CD4-positive, alpha-beta T cell (primary cell): ENCODE measurements around the gene SERPINB7. TPM values are rescaled to one million over a fixed set of nuclear protein-coding genes. Genes with fewer than 3 reads are reported as not detected.
A peak's percentile ranks its signal among the peaks of the same experiment; 100 is the strongest.

Experiments
- ATAC-seq: fragments of 200-7000 bp; cut with Tn5 transposase; one replicate; pipeline ENCODE4 v1.10.0; 2022; ENCODE audit warnings: mild to moderate bottlenecking; ENCODE audit not compliant: poor library complexity
- CTCF ChIA-PET: fragments of 350-600 bp; sonication (Branson Sonifier 250); formaldehyde crosslinking; loops from one replicate; lab custom pipeline; 2021; ENCODE audit warnings: antibody characterized with exemption, inconsistent platforms; lab: Charles Lee
- POLR2A ChIA-PET: fragments of 350-600 bp; sonication (Branson Sonifier 250); formaldehyde crosslinking; loops from one replicate; lab custom pipeline; 2021; ENCODE audit warnings: antibody characterized with exemption, inconsistent platforms; lab: Charles Lee
- DNase-seq, 14 experiments: peaks; one replicate each; pipeline ENCODE4 v3.0.0-alpha.2; 2013 to 2020; ENCODE audit warnings: mixed read lengths in 2 of 14
- H3K27ac ChIP-seq, 2 donors: one replicate each; pipeline versions ENCODE4 v1.5.1 to v1.7.0; 2013; ENCODE audit warnings: low read length in 2 of 2, low read depth in 1 of 2, mild to moderate bottlenecking in 1 of 2
- H3K27me3 ChIP-seq, 2 experiments: 1 replicate in 1 of 2; 2 replicates in 1 of 2; pipeline versions ENCODE4 v1.6.1 to v1.7.0; 2013; ENCODE audit warnings: low read length in 2 of 2, control low read depth in 1 of 2, mild to moderate bottlenecking in 1 of 2, moderate library complexity in 1 of 2; ENCODE audit not compliant: insufficient read depth in 2 of 2, control insufficient read depth in 1 of 2
- H3K36me3 ChIP-seq: one replicate; pipeline ENCODE4 v1.6.1; 2013; ENCODE audit warnings: low read length, control low read depth; ENCODE audit not compliant: insufficient read depth
- H3K4me1 ChIP-seq: one replicate; pipeline ENCODE4 v1.6.1; 2013; ENCODE audit warnings: low read length, control low read depth; ENCODE audit not compliant: insufficient read depth
- H3K4me3 ChIP-seq: one replicate; pipeline ENCODE4 v1.5.1; 2013; ENCODE audit warnings: mild to moderate bottlenecking, low read length, moderate library complexity
- H3K9me3 ChIP-seq, 2 experiments: 1 replicate in 1 of 2; 2 replicates in 1 of 2; pipeline versions ENCODE4 v1.6.1 to v1.7.0; 2013; ENCODE audit warnings: low read length in 2 of 2, mild to moderate bottlenecking in 2 of 2, control low read depth in 1 of 2, moderate library complexity in 1 of 2; ENCODE audit not compliant: control insufficient read depth in 1 of 2, insufficient read depth in 1 of 2
- H3K27ac Mint-ChIP-seq: one replicate; pipeline ENCODE4 v1.8.0; 2020; ENCODE audit warnings: mixed read lengths
- H3K27me3 Mint-ChIP-seq: one replicate; pipeline ENCODE4 v1.8.0; 2021; ENCODE audit warnings: mixed read lengths
- H3K36me3 Mint-ChIP-seq: one replicate; pipeline ENCODE4 v1.8.0; 2021; ENCODE audit warnings: low read depth, mixed read lengths
- H3K4me1 Mint-ChIP-seq: one replicate; pipeline ENCODE4 v1.8.0; 2021; ENCODE audit warnings: low read depth, mixed read lengths
- H3K4me3 Mint-ChIP-seq: one replicate; pipeline ENCODE4 v1.8.0; 2020; ENCODE audit warnings: mild to moderate bottlenecking, mixed read lengths
- H3K9me3 Mint-ChIP-seq: one replicate; pipeline ENCODE4 v1.8.0; 2020; ENCODE audit warnings: mixed read lengths
- intact Hi-C, 2 experiments: fragments of 100-400 bp; cut with DNase I in 1 of 2; cut with micrococcal nuclease in 1 of 2; formaldehyde crosslinking; loops; one replicate each; pipeline versions ENCODE4 v1.15.1 to v1.9.0; 2023 to 2025; cut with DNase I, micrococcal nuclease
- total RNA-seq, 174 experiments: library from RNA in 2 of 174; stranded (reverse) in 2 of 174; gene quantifications; one replicate each; pipeline ENCODE4 v1.2.3 and lab custom pipeline; 2021 to 2026
- TF ChIP-seq, protein P1 (sequence below): fragments of 200-600 bp; IDR thresholded peaks from one replicate; pipeline ENCODE4 v1.8.0; 2022; ENCODE audit warnings: antibody characterized with exemption, mild to moderate bottlenecking

SERPINB7 gene
- total RNA-seq, 2 experiments from 2014 or later = not detected

- POLR2A ChIA-PET = no interaction called here
- Mint-ChIP-seq H3K36me3 (no peaks in the 10 kb centered on the region), H3K27me3 (peaks cover 33% of the 10 kb centered on the region), H3K9me3 (no peaks in the 10 kb centered on the region), H3K4me1 (no peaks in the 10 kb centered on the region), H3K4me3 (no peak overlapping the region), H3K27ac (no peak overlapping the region)
- Histone ChIP-seq H3K4me1 (no peaks in the 10 kb centered on the region), H3K27ac (no peak overlapping the region), H3K9me3 (no peaks in the 10 kb centered on the region), H3K36me3 (no peaks in the 10 kb centered on the region), H3K4me3 (no peak overlapping the region), H3K27me3 (peaks cover 0 to 15% of the 10 kb centered on the region in 2 experiments)
- CTCF ChIA-PET = no interaction called here
- no peak for ATAC-seq
- intact Hi-C loops = no loop called here
- TF ChIP-seq, protein P1, sequence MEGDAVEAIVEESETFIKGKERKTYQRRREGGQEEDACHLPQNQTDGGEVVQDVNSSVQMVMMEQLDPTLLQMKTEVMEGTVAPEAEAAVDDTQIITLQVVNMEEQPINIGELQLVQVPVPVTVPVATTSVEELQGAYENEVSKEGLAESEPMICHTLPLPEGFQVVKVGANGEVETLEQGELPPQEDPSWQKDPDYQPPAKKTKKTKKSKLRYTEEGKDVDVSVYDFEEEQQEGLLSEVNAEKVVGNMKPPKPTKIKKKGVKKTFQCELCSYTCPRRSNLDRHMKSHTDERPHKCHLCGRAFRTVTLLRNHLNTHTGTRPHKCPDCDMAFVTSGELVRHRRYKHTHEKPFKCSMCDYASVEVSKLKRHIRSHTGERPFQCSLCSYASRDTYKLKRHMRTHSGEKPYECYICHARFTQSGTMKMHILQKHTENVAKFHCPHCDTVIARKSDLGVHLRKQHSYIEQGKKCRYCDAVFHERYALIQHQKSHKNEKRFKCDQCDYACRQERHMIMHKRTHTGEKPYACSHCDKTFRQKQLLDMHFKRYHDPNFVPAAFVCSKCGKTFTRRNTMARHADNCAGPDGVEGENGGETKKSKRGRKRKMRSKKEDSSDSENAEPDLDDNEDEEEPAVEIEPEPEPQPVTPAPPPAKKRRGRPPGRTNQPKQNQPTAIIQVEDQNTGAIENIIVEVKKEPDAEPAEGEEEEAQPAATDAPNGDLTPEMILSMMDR = no peak
- peak in 1 of 14 experiments; percentile 6 for DNase-seq
Observed at GRCh38 chr18:63844254-63844653, 69.0 kb downstream of the SERPINB7 start.

DNA sequence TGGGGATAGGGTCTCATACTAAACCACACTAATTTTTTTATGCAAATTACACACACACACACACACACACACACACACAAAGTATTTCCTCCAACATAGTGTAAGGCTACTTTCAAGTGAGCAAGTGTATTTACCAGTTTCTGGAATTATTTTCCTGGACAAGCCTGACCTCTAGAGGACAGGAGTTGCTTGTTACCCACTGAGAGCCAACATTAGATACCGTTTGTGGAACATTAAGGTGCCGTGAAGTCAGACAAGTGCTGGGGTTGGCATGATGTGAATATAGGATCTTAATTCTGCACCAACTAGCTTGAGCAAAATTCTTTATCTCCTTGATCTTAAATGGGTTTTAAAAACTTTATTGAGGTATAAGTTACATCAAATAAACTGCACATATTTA, 72.9 kb downstream of the SERPINB7 start:
- Mint-ChIP-seq H3K4me3 (no peak overlapping the region), H3K36me3 (no peaks in the 10 kb centered on the region), H3K27me3 (peaks cover 21% of the 10 kb centered on the region), H3K4me1 (no peaks in the 10 kb centered on the region), H3K9me3 (no peaks in the 10 kb centered on the region), H3K27ac (no peak overlapping the region)
- H3K4me1 ChIP-seq = no peaks in the 10 kb centered on the region
- ChIA-PET POLR2A (no interaction called here), CTCF (no interaction called here)
- H3K9me3 ChIP-seq = no peaks in the 10 kb centered on the region
- peaks cover 0 to 4% of the 10 kb centered on the region in 2 experiments for H3K27me3 ChIP-seq
- intact Hi-C loops = no loop called here
- H3K36me3 ChIP-seq = no peaks in the 10 kb centered on the region
- H3K4me3 ChIP-seq = no peak overlapping the region
- DNase-seq (peak in 3 of 14 experiments; percentile 13 to 23 (median 16)), ATAC-seq (no peak)
- TF ChIP-seq, protein P1 = no peak
- H3K27ac ChIP-seq = no peak overlapping the region

- no peak for ATAC-seq
- peak in 2 of 14 experiments; percentile 19 to 20 for DNase-seq
- ChIA-PET CTCF (no interaction called here), POLR2A (no interaction called here)
- H3K9me3 ChIP-seq = no peaks in the 10 kb centered on the region
- no peaks in the 10 kb centered on the region for H3K4me1 Mint-ChIP-seq
- no peaks in the 10 kb centered on the region for H3K36me3 Mint-ChIP-seq
- H3K4me1 ChIP-seq = no peaks in the 10 kb centered on the region
- no peak overlapping the region for H3K4me3 ChIP-seq
- peaks cover 0 to 4% of the 10 kb centered on the region in 2 experiments for H3K27me3 ChIP-seq
- no peak overlapping the region for H3K4me3 Mint-ChIP-seq
- no peak overlapping the region for H3K27ac ChIP-seq
- peaks cover 20% of the 10 kb centered on the region for H3K27me3 Mint-ChIP-seq
- TF ChIP-seq, protein P1 = no peak
- intact Hi-C loops = no loop called here
- H3K27ac Mint-ChIP-seq = no peak overlapping the region
- no peaks in the 10 kb centered on the region for H3K36me3 ChIP-seq
- H3K9me3 Mint-ChIP-seq = no peaks in the 10 kb centered on the region
Observed at GRCh38 chr18:63850020-63850419, 74.8 kb downstream of the SERPINB7 start.
